DMS53 treated with DMSO at 0.1 percent for 48 hours (cell line): Measurements from ENCODE around the gene PRRX1.

Experiments used
- DNase-seq: peaks from one replicate; lab custom pipeline; 2025; ENCODE audit not compliant: unreplicated experiment; lab: John Stamatoyannopoulos, UW

Gene PRRX1

DNA sequence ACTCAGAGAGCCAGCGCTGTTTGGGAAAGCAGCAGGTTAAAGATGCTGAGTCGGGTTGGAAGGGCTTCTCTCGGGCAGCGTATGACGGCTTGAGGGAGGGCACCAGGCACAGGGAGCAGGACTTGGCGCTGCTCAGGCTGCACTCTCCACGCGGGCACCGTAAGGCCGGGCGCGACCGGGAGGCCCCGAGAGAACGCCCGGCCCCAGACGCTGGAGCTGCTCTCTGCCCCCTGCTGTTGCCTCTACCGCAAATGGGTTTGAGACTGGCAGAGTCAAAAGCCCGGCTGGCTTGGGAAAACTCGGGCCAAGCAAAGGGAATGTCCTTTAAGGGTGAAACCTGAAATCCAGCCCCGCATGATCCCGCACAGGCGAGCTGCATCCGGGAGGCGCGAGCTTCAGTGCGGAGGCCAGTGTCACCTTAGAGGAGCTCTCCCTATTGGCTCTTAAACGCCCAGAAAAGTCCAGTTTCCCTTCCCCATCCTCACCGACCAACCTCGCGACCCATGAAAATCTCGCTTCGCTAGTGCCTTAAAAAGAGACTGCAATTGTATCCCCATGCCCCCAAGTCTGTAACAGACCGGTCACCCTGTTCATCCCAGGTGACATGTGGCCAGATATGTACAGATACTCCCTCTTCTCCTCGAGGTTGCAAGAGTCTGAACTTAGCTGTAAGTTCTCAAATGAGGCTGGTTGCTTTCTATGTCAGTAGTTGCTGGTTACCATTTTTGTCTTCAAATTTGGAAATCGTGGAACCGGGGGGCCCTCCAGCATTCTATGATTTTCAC, 1.1 kb downstream of the PRRX1 start:
- peak; percentile 26 for DNase-seq

DNA sequence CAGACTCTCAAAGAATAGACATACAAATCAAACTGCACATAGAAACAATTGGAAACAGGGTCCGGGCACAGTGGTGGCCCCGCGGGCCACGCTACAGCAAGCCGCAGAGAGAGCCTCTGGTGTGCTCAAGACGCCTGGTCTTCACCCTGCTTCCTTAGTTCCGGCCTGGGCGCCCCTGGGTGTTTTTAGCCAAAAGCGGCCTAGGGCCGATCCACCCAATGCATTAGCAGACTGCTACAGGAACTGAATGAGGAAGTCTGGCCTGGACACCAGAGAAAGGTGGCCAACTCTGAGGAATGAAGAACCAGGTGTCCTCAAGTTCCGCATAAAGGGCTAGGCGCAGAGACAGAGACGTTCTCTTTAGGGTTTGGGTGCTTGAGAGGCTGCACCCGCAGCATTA, 1.7 kb downstream of the PRRX1 start:
- DNase-seq = no peak

DNA sequence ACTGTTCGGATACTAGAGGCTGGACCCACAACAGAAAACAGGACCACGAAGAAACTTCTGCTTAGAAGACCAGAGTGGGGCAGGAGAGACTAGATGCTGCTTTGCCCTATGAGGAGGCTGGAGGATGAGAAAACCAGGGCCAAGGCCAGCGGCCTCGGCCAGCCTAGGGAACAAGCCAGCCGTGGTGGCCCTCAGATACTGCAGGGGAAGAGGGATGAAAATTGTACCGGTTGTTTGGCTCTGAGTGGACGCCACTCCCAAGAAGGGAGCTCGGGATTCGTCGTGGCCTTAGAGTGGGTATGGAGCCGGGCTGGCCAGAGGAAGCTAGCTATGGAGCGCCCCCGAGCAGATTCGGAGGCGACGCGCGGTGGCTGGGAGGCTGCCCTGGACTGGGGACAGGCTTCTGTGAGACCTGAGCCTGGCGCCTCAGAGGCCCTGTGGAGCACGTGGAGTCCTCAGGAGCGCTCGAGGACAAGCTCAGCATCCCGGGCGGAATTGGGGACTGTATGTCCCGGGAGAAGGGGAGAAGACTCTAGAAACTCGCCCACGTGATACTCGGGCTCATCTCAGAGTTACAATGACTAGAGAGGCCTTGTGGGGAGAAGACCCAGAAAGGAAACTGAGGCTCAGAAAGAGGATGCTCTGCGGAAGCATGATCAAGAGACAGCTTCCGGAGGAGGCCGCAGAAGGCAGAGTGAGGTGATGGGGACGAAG, 2.8 kb downstream of the PRRX1 start:
- DNase-seq = no peak

DNA sequence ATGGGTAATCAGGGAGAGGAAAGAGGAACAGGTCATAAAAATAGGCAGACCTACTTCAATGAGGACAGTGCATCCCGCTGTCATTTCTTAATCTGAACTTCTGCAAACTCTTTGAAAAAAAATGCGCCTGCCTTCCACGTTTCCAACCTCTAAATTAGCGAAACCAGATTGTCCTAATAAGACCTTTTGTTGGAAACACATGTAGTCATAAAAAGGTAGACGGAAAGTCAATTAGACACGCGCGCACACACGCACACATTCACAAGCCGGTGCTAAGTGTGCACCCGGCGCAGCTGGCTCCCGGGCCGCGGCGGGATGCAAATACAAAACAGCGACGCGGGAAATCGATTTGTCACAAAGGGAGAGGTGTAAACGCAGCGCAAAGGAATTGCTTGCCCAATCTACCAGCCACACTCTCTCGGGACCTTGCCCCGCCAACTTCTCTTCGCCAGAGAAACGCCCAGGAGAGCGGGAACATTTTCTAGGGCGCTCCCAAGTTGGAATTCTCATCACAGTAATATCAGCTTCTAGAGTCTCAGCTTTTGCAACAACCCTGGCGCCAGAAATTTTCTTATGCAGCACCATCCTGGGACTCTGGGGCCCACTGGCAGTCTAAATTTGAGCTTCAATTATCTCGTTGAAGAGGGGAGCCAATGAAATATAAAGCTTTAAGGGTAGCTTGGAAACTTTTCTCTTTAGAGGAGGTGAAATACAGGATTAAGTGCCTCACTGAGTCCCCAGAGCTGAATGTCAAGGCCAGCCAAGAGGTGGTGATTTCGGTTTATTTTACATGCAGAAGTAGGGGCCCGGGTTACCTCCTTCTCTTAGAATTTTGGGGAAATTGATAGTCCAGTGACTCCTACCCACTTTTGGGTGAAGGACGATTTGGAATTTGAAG, 4.5 kb downstream of the PRRX1 start:
- DNase-seq = no peak

DNA sequence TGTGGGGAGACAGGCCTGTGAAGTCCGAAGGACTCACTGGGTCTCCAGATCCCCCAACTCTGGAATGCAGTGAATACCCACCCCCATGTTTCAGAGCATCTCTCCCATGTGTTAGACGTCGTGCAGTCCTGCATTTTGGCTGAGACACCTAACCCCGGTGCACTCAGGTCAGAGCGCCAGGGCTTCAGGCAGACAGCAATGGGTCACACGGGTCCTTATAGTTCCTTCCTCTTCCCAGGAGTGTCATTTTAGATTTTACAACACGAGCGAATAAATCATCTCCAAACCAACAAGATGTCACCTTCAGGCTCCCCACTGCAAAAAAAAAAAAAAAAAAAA, 5.1 kb downstream of the PRRX1 start:
- no peak for DNase-seq

DNA sequence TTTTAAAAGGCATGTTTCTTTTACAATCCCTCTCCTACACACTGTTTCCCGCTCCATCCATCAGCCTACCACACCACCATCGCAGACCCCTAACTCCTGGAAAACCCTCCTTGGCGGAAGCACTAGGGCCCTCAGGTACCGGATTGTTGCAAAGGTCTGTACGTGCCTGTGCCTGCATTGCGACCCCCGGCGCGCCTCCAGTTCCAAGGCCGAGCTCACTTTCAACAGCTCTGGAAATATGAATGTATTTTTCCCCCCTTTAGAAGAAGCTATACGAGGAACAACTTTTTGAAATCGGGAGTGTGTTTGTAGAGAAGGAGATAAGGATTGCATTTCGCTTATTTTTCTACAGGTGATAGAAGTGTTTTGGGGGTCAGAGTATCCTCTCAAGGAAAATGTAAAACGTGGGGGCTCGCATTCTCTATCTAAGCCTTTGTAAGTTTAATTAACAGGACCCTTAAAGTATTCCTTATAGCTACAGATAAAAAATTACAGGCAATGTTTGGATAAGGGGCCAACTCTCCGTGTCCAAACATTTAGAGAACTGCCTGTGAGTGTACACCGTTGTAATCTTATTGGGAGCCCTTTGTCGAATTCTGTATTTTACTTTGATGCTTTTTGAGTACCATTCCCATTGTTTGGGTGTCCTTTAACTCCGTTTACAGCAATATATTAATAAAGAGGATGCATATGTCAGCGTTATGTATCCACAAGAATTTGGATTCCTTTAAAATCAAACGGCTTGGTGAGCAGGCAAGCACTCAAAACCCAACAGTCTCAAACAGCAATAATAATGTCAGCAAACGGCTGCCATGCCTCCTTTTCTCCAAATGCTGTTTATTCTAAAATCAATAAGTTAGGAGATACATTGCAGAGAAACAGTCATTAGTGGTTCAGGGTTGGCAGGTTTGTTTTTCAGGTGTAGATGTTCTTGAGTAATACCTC, 5.9 kb downstream of the PRRX1 start:
- DNase-seq = no peak

DNA sequence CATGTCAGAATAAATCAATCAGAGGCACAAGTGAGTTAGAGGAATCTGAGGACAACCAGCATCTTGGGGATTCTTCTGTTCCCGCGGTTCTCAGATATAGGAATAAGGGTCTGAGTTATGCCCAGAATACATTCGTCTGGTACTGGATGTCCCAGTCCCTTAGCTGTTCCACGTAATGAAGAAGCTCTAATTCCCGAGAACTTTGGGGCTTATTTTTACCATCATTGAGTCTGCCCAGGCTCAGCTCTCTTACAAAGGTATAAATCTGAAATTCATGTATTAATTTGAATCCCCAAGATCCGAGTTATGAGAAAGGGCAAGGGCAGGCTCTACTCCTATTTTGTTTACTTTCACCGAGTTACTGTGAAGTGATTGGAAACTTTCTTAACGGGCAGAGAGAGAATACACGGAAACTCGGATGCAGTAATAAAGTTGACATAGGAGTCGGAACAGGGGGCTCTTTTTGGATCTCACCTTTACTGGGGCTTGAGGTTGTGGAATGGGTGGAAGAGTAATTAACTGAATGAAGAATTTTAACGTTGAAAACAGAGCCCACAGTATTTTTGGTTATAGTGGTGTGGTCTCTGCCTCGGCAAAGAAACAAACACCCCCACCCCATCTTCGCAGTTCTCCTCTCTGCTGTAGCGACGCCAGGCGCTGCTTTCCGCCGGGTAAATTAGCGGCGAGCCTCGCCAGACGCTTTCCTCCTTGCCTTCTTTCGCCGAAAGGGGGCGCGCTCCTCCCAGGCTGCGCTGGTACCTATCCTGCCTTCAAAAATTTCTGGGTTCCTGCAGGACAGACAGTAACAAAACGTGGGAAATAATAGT, 7.1 kb downstream of the PRRX1 start:
- DNase-seq = no peak

DNA sequence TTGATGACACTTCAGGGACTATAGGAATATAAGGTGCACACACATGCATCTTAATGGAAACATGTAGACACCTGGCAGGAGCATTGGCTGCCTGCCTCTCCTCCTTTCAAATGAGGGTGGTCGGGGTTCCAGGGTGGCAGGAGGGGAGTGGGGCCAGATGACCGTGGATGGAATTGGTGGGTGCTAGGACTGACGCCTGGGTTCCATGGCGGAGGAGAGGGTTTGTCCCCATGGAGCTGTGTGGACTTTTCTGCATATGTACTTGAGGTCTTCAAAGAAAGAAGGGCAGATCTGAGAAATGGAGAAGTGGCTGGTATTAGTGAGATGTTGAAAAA, 7.7 kb downstream of the PRRX1 start:
- no peak for DNase-seq

DNA sequence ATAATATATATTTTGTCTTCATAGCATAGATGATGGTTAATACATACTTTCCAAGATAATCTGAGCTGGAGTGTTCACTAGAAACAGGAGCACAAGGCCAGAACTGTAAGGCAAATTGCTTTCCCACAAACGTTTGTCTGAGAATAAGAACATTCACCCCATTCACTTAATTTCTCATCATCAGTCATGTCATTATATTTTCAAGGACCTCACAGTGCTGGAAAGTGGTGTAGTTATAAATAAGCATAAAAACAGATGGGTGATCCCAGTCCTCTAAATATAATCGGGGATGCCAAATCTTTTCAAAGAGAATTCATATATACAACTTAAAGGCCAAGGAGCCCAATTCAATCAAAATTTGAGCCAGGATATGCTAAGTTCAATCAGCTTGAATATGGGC, 8.4 kb downstream of the PRRX1 start:
- DNase-seq = no peak

DNA sequence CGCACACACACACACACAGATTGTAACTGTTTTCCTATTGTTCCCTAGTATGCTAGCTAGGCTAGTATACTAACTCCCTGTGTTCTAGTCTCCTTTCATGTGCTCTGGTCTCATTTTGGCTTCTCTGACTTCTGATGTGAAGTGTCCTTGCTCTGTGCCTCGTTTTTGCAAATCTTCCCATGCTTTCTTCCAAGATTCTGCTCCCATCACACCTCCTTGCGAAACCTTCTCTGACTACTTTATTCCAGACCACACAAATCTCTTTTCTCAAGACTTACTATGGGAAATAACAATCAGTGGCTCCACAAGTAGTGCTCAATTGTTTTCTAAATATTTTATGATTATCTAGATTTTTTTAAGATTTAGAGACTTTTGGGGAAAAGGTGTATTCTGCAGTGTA, 10.3 kb downstream of the PRRX1 start:
- DNase-seq = no peak

DNA sequence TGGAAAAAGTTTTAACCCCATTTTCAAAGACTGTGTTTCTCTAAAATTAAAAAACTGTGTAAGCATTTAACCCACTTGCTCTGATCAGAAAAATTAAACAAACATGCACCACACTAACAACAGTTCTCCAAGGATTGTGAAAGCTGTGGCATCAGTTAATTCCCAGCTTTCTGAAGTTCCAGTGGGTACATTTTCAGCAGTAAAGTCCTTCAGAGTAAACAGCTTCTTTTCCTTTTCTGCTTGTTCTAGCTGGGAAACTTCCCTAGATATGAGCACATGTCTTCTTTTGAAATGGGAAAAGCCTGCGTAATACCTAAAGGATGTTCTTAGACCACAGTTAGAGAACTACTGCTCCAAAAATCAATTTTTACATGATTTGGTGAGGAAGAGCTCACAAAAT, 11.1 kb downstream of the PRRX1 start:
- DNase-seq = no peak

DNA sequence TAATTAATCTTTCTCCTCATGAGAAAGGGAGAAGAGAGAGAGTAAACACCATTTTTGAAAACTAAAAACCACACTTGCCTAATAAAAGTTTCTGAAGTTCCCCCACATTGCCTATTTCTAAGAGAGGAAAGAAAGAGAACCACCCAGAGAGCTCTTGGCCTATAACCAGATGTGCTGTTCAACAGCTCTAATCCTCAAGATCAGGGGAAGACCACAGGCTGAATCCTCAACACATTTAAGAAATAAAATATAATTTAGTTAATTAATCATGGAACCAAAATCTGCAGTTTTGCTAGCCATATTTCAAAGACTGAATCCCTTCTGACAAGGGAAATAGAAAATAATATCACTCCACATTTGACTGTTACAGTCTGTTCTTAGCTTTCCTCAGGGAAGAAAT, 11.9 kb downstream of the PRRX1 start:
- DNase-seq = no peak

DNA sequence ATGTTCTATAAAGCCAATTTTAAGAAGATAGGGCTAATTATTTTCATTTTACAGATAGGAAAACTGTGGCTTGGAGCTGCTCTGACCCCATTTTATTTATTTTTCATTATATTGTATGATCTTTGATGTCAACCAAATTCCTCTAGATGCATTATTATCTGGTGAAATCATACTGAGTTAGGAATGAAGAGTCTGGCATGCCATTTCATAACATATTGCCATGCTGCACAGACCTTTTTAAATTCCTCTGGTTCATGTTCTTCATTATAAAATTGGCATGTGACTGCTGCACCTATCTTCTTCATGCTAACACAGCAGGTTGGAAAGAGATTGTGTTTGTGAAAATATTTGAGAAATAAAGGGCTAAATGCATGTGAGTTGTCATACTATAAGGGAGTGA, 12.7 kb downstream of the PRRX1 start:
- DNase-seq = no peak

DNA sequence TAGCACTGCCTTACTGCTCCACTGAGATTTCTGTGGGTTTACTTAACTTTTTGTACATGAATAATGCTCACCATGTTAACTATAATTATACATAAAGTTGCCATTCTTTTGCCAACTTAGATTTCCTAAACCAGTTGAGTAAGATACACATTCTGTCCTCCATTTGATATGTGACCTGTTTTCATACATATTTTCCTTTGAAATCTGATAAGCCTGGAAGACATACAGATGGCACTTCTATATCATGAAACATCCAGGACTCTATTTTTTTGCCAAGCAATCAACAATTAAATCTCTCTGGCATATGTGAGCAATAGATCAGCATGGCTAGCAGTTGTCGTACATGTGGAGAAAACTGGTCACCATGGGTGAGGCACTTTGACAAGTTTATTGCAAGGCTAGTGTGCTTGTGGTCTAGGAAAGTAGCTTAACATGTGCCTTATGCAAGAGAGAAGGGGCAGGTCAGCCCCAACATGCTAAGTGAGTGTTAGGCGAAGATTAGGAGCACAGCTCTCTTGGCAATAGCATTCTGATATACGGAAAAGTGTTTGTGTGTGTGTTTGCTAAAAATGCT, 14.2 kb downstream of the PRRX1 start:
- DNase-seq = no peak

DNA sequence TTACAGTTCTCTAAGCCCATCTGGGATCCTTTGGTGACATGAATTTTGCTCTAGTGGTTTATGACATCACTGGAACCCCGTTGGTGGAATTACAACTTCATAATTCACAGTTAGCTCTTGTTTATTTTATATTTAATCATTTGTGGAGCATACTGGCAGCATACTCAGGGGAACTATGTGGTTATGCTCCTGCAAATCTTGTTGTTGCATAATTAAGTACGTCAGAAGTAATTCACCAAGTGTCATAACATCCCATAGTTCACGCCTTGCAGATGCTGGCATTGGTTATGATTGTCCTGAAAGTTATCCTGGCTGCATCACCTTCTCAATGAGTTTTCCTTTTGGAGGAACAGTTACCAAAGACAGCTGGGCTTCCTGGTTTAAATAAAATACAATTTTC, 16.5 kb downstream of the PRRX1 start:
- DNase-seq = no peak

DNA sequence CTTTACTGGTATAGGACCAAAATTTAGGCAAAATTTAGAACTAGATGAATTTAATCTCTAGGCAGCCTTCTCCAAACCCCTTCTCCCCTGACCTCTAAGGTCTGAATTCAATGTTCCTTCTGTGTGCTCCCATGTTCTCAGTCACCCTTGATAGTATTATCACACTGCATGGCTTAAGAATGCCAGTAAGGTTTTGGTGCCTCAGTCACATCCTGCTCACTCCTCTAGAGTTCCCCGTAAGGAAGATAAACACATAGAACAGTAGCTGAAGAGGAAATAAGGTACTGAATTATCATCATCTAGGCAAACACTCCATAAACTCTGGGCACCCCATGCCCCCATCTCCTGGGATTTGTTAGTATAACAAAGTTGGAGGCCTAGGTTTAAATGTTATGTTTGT, 18.2 kb downstream of the PRRX1 start:
- DNase-seq = no peak

DNA sequence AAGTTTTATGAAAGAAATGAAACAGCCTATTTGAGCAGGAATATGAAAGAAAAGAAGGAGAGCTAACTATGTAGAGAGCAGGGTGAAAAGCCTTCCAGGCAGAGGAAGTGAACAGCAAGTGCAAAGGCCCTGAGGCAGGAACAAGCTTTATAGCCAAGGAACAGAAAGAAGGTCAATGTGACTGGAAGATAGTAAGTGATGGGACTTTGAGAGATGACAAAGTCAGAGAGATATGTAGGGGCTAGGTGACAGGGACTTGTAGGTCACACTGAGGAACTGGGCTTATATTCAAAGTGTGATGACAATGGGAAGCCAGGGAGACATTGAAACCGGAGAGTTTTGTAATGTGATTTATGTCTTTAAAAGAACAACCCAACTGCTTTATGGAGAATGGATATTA, 18.9 kb downstream of the PRRX1 start:
- no peak for DNase-seq

DNA sequence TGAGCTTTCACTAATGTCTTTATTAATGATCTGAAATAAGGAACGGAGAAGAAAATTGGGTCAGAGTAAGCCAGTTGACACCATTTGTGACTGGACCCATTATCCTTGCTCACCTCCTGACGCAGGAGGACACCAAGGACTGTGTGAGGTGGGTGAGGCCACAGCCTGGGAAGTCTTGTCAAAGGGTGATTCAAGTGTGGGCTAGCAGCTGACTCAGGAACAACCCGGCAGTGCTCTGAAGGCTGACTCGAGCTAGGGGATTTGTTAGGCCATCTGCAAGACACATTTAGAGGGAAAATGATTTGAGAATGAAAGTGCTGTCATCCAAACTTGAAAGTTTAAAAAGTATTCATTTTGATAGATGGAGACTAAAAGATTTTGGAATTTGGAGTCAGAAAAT, 21.2 kb downstream of the PRRX1 start:
- DNase-seq = no peak

DNA sequence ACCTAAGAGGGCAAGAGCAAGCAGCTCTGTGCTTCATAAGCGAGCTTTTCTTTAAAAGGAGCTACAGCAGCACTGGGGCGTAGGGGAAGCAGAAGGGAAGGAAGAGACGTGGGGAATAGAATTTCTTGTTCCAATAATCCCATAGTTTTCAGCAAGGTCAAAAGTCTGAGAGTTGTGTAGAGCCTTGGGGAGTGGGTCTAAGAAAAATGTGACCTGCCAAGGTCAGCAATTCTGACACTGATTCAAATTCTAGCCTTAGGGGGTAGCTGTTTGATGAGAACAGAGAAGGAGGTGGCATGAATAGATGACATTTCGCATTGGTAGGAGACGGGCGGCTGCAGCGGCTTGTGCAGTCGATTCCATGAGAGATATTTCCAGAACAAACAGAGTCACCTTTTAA, 22.4 kb downstream of the PRRX1 start:
- no peak for DNase-seq

DNA sequence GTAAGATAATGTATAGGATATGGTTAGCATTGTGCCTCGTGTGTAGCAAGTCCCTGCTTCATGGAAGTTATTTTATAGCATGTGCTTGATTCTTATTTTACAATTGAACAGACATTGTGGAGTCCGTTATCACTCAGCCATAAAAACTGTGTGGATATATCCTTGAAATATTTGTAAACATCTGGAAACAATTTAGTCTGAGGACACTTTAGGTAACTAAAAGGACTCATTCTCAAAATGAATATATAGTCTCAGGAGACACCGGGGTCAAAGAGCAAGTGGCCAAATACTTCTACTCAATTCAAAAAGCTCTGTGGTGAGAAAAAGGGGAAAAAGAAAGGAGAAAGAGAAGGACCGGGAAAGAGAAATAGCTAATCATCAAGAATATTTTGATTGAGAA, 23.7 kb downstream of the PRRX1 start:
- DNase-seq = no peak
